Activated naive CD8-positive, alpha-beta T cell (primary cell): Measurements from ENCODE around the gene SUDS3.

Experiments
- H3K27ac Mint-ChIP-seq: one replicate; pipeline ENCODE4 v1.8.0; 2021; ENCODE audit warnings: mixed read lengths
- H3K27me3 Mint-ChIP-seq: one replicate; pipeline ENCODE4 v1.8.0; 2021; ENCODE audit warnings: mixed read lengths
- H3K36me3 Mint-ChIP-seq: one replicate; pipeline ENCODE4 v1.8.0; 2021; ENCODE audit warnings: mixed read lengths
- H3K4me1 Mint-ChIP-seq: one replicate; pipeline ENCODE4 v1.8.0; 2021; ENCODE audit warnings: low read depth, mixed read lengths
- H3K4me3 Mint-ChIP-seq: one replicate; pipeline ENCODE4 v1.8.0; 2021; ENCODE audit warnings: mild to moderate bottlenecking, mixed read lengths
- H3K9me3 Mint-ChIP-seq: one replicate; pipeline ENCODE4 v1.8.0; 2021; ENCODE audit warnings: low read depth, mixed read lengths

The SUDS3 gene

GRCh38 chr12:118376089-118377020, at the start of gene SUDS3:
TSS of gene SUDS3 (plus strand) at chr12:118376555. CDS start at chr12:118376692, 137 bp downstream.
- Mint-ChIP-seq H3K36me3 (no peaks in the 10 kb centered on the region), H3K27ac (peak within 1 kb of the TSS; percentile 98), H3K4me1 (peaks cover 39% of the 10 kb centered on the region), H3K4me3 (peak within 1 kb of the TSS; percentile 95), H3K27me3 (no peaks in the 10 kb centered on the region), H3K9me3 (no peaks in the 10 kb centered on the region)

GRCh38 chr12:118326991-118327390, 49.4 kb upstream of the SUDS3 start:
- Mint-ChIP-seq H3K27me3 (no peaks in the 10 kb centered on the region), H3K27ac (no peak overlapping the region), H3K4me1 (peaks cover 49% of the 10 kb centered on the region), H3K4me3 (no peak overlapping the region), H3K9me3 (no peaks in the 10 kb centered on the region), H3K36me3 (peaks cover 8% of the 10 kb centered on the region)

- H3K36me3 Mint-ChIP-seq: peaks cover 8% of the 10 kb centered on the region
- no peak overlapping the region for H3K27ac Mint-ChIP-seq
- no peak overlapping the region for H3K4me3 Mint-ChIP-seq
- H3K4me1 Mint-ChIP-seq: peaks cover 52% of the 10 kb centered on the region
- no peaks in the 10 kb centered on the region for H3K27me3 Mint-ChIP-seq
- no peaks in the 10 kb centered on the region for H3K9me3 Mint-ChIP-seq
Measured at GRCh38 chr12:118327391-118327790, 49.0 kb upstream of the SUDS3 start.

GRCh38 chr12:118328486-118329330, 47.6 kb upstream of the SUDS3 start:
- H3K27me3 Mint-ChIP-seq: no peaks in the 10 kb centered on the region
- no peak overlapping the region for H3K4me3 Mint-ChIP-seq
- H3K9me3 Mint-ChIP-seq: no peaks in the 10 kb centered on the region
- no peak overlapping the region for H3K27ac Mint-ChIP-seq
- peaks cover 57% of the 10 kb centered on the region for H3K4me1 Mint-ChIP-seq
- peaks cover 16% of the 10 kb centered on the region for H3K36me3 Mint-ChIP-seq

GRCh38 chr12:118330421-118331018, 45.8 kb upstream of the SUDS3 start:
- Mint-ChIP-seq H3K4me1 (peaks cover 49% of the 10 kb centered on the region), H3K36me3 (peaks cover 19% of the 10 kb centered on the region), H3K4me3 (no peak overlapping the region), H3K9me3 (no peaks in the 10 kb centered on the region), H3K27ac (no peak overlapping the region), H3K27me3 (no peaks in the 10 kb centered on the region)

GRCh38 chr12:118332511-118332910, 43.8 kb upstream of the SUDS3 start:
- no peaks in the 10 kb centered on the region for H3K27me3 Mint-ChIP-seq
- H3K9me3 Mint-ChIP-seq: no peaks in the 10 kb centered on the region
- no peak overlapping the region for H3K4me3 Mint-ChIP-seq
- H3K27ac Mint-ChIP-seq: no peak overlapping the region
- H3K4me1 Mint-ChIP-seq: peaks cover 53% of the 10 kb centered on the region
- peaks cover 18% of the 10 kb centered on the region for H3K36me3 Mint-ChIP-seq

- Mint-ChIP-seq H3K36me3 (peaks cover 18% of the 10 kb centered on the region), H3K9me3 (no peaks in the 10 kb centered on the region), H3K27ac (no peak overlapping the region), H3K4me1 (peaks cover 55% of the 10 kb centered on the region), H3K27me3 (no peaks in the 10 kb centered on the region), H3K4me3 (no peak overlapping the region)
Measured at GRCh38 chr12:118334241-118334640, 42.1 kb upstream of the SUDS3 start.

GRCh38 chr12:118334939-118335567, 41.3 kb upstream of the SUDS3 start:
- no peak overlapping the region for H3K4me3 Mint-ChIP-seq
- no peak overlapping the region for H3K27ac Mint-ChIP-seq
- H3K36me3 Mint-ChIP-seq: peaks cover 15% of the 10 kb centered on the region

GRCh38 chr12:118336123-118336522, 40.2 kb upstream of the SUDS3 start:
- H3K27ac Mint-ChIP-seq: no peak overlapping the region
- peaks cover 15% of the 10 kb centered on the region for H3K36me3 Mint-ChIP-seq
- H3K9me3 Mint-ChIP-seq: no peaks in the 10 kb centered on the region
- H3K4me1 Mint-ChIP-seq: peaks cover 45% of the 10 kb centered on the region
- no peak overlapping the region for H3K4me3 Mint-ChIP-seq
- H3K27me3 Mint-ChIP-seq: no peaks in the 10 kb centered on the region

More at GRCh38 chr12:118334939-118335567, 41.3 kb upstream of the SUDS3 start:
- no peaks in the 10 kb centered on the region for H3K9me3 Mint-ChIP-seq
- H3K27me3 Mint-ChIP-seq: no peaks in the 10 kb centered on the region
- H3K4me1 Mint-ChIP-seq: peaks cover 55% of the 10 kb centered on the region

- no peaks in the 10 kb centered on the region for H3K27me3 Mint-ChIP-seq
- H3K27ac Mint-ChIP-seq: no peak overlapping the region
- peaks cover 15% of the 10 kb centered on the region for H3K36me3 Mint-ChIP-seq
- no peak overlapping the region for H3K4me3 Mint-ChIP-seq
- H3K4me1 Mint-ChIP-seq: peaks cover 44% of the 10 kb centered on the region
- H3K9me3 Mint-ChIP-seq: no peaks in the 10 kb centered on the region
Measured at GRCh38 chr12:118337194-118337838, 39.0 kb upstream of the SUDS3 start.

- Mint-ChIP-seq H3K36me3 (no peaks in the 10 kb centered on the region), H3K4me1 (peaks cover 46% of the 10 kb centered on the region), H3K9me3 (no peaks in the 10 kb centered on the region), H3K27me3 (no peaks in the 10 kb centered on the region), H3K4me3 (no peak overlapping the region), H3K27ac (no peak overlapping the region)
Measured at GRCh38 chr12:118342090-118342489, 34.3 kb upstream of the SUDS3 start.

GRCh38 chr12:118344829-118345228, 31.5 kb upstream of the SUDS3 start:
- H3K27ac Mint-ChIP-seq: no peak overlapping the region
- H3K36me3 Mint-ChIP-seq: peaks cover 2% of the 10 kb centered on the region

GRCh38 chr12:118345355-118345754, 31.0 kb upstream of the SUDS3 start:
- peaks cover 49% of the 10 kb centered on the region for H3K4me1 Mint-ChIP-seq

More at GRCh38 chr12:118344829-118345228, 31.5 kb upstream of the SUDS3 start:
- Mint-ChIP-seq H3K4me3 (no peak overlapping the region), H3K9me3 (no peaks in the 10 kb centered on the region), H3K27me3 (no peaks in the 10 kb centered on the region), H3K4me1 (peaks cover 46% of the 10 kb centered on the region)

GRCh38 chr12:118346895-118347294, 29.5 kb upstream of the SUDS3 start:
- peak overlapping the region; percentile 58 for H3K27ac Mint-ChIP-seq
- no peaks in the 10 kb centered on the region for H3K27me3 Mint-ChIP-seq
- H3K4me3 Mint-ChIP-seq: no peak overlapping the region
- H3K36me3 Mint-ChIP-seq: peaks cover 4% of the 10 kb centered on the region
- peaks cover 49% of the 10 kb centered on the region for H3K4me1 Mint-ChIP-seq
- no peaks in the 10 kb centered on the region for H3K9me3 Mint-ChIP-seq

More at GRCh38 chr12:118345355-118345754, 31.0 kb upstream of the SUDS3 start:
- H3K36me3 Mint-ChIP-seq: peaks cover 4% of the 10 kb centered on the region
- peak overlapping the region; percentile 8 for H3K27ac Mint-ChIP-seq
- no peak overlapping the region for H3K4me3 Mint-ChIP-seq
- no peaks in the 10 kb centered on the region for H3K27me3 Mint-ChIP-seq
- no peaks in the 10 kb centered on the region for H3K9me3 Mint-ChIP-seq
